Astrocyte of the spinal cord (primary cell): Measurements from ENCODE around the gene ADAMTS2.
A peak's percentile ranks its signal among the peaks of the same experiment; 100 is the strongest.
"Not testable (repeated sequence)": the region's sequence is repeated elsewhere in the genome, so short reads cannot be mapped to it uniquely, and the experiment has no call there.

ENCODE experiments used
- DNase-seq: peaks from one replicate; pipeline ENCODE4 v3.0.0; 2011; ENCODE audit warnings: low read depth, low spot score
- H3K4me3 ChIP-seq: 2 replicates; pipeline ENCODE4 v1.5.1; 2011; ENCODE audit warnings: low read depth, mild to moderate bottlenecking, low read length, moderate library complexity
- CTCF ChIP-seq: IDR thresholded peaks from 2 replicates; pipeline ENCODE4 v1.5.1; 2012; ENCODE audit warnings: low read depth, mild to moderate bottlenecking, low read length, inconsistent platforms
- in situ Hi-C: cut with HindIII; loops from 2 replicates; pipeline ENCODE4 v1.10.0; 2017; ENCODE audit warnings: low sequenced_read_pairs

Gene ADAMTS2

GRCh38 chr5:179326122-179326927 lies 18.9 kb downstream of the ADAMTS2 start:
- H3K4me3 ChIP-seq = no peak overlapping the region
- DNase-seq = peak; percentile 42
- in situ Hi-C loops = no loop called here
- TF ChIP-seq CTCF = no peak

- no peak overlapping the region for H3K4me3 ChIP-seq
- no peak for DNase-seq
- no peak for TF ChIP-seq CTCF
- in situ Hi-C loops = no loop called here
Measured at GRCh38 chr5:179325296-179326031, 19.8 kb downstream of the ADAMTS2 start.

- H3K4me3 ChIP-seq = no peak overlapping the region
- in situ Hi-C loops = no loop called here
- no peak for TF ChIP-seq CTCF
- DNase-seq = no peak
Measured at GRCh38 chr5:179324760-179325295, 20.4 kb downstream of the ADAMTS2 start.

- DNase-seq, in situ Hi-C loops: not testable (repeated sequence)
Measured at GRCh38 chr5:179324316-179324715, 20.9 kb downstream of the ADAMTS2 start.

GRCh38 chr5:179323026-179323870 lies 22.0 kb downstream of the ADAMTS2 start:
- H3K4me3 ChIP-seq = no peak overlapping the region
- DNase-seq = no peak
- in situ Hi-C loops = no loop called here
- no peak for TF ChIP-seq CTCF

More at GRCh38 chr5:179324316-179324715, 20.9 kb downstream of the ADAMTS2 start:
- not testable (repeated sequence) for H3K4me3 ChIP-seq

- DNase-seq = no peak
- H3K4me3 ChIP-seq = no peak overlapping the region
- in situ Hi-C loops = no loop called here
- TF ChIP-seq CTCF = no peak
Measured at GRCh38 chr5:179322071-179323025, 22.9 kb downstream of the ADAMTS2 start.
